ENCODE measurements around the gene TPH2.

Gene TPH2

GRCh38 chr12:72036393-72036792 is 97.7 kb downstream of the TPH2 start:
- Histone ChIP-seq H3K4me1 (ENCODE audit: control insufficient read depth in 1 of 2, insufficient read depth in 1 of 2, low read depth in 1 of 2, low read length in 1 of 2) (no peaks in the 10 kb centered on the region), H3K9me3 (no peaks in the 10 kb centered on the region), H3K27ac (no peak overlapping the region), H3K36me3 (no peaks in the 10 kb centered on the region), H3K27me3 (no peaks in the 10 kb centered on the region), H3K4me3 (ENCODE audit: low read depth in 1 of 2, low read length in 1 of 2) (no peak overlapping the region)
- TF ChIP-seq CTCF (IDR thresholded peaks at IDR 0.05): no peak

- no peaks in the 10 kb centered on the region for H3K9me3 ChIP-seq
- no peak overlapping the region for H3K4me3 ChIP-seq (ENCODE audit: low read depth in 1 of 2, low read length in 1 of 2)
- no peaks in the 10 kb centered on the region for H3K27me3 ChIP-seq
- TF ChIP-seq CTCF (IDR thresholded peaks at IDR 0.05): no peak
- no peaks in the 10 kb centered on the region for H3K36me3 ChIP-seq
- H3K4me1 ChIP-seq (ENCODE audit: control insufficient read depth in 1 of 2, insufficient read depth in 1 of 2, low read depth in 1 of 2, low read length in 1 of 2): no peaks in the 10 kb centered on the region
- no peak overlapping the region for H3K27ac ChIP-seq
These were observed 98.6 kb downstream of the TPH2 start for GRCh38 chr12:72037006-72037795.

- Histone ChIP-seq H3K27ac (no peak overlapping the region), H3K4me1 (ENCODE audit: control insufficient read depth in 1 of 2, insufficient read depth in 1 of 2, low read depth in 1 of 2, low read length in 1 of 2) (no peaks in the 10 kb centered on the region), H3K36me3 (no peaks in the 10 kb centered on the region), H3K27me3 (no peaks in the 10 kb centered on the region), H3K4me3 (ENCODE audit: low read depth in 1 of 2, low read length in 1 of 2) (no peak overlapping the region), H3K9me3 (no peaks in the 10 kb centered on the region)
- no peak for TF ChIP-seq CTCF (IDR thresholded peaks at IDR 0.05)
These were observed 103.2 kb downstream of the TPH2 start for GRCh38 chr12:72041811-72042210.

- Histone ChIP-seq H3K36me3 (no peaks in the 10 kb centered on the region), H3K4me3 (ENCODE audit: low read depth in 1 of 2, low read length in 1 of 2) (no peak overlapping the region), H3K27ac (no peak overlapping the region), H3K4me1 (ENCODE audit: control insufficient read depth in 1 of 2, insufficient read depth in 1 of 2, low read depth in 1 of 2, low read length in 1 of 2) (no peaks in the 10 kb centered on the region), H3K27me3 (no peaks in the 10 kb centered on the region), H3K9me3 (no peaks in the 10 kb centered on the region)
- no peak for TF ChIP-seq CTCF (IDR thresholded peaks at IDR 0.05)
These were observed 115.0 kb downstream of the TPH2 start for GRCh38 chr12:72053604-72054003.

- TF ChIP-seq CTCF (IDR thresholded peaks at IDR 0.05): no peak
- no peaks in the 10 kb centered on the region for H3K4me1 ChIP-seq (ENCODE audit: control insufficient read depth in 1 of 2, insufficient read depth in 1 of 2, low read depth in 1 of 2, low read length in 1 of 2)
- H3K4me3 ChIP-seq (ENCODE audit: low read depth in 1 of 2, low read length in 1 of 2): no peak overlapping the region
- H3K27me3 ChIP-seq: no peaks in the 10 kb centered on the region
- H3K36me3 ChIP-seq: no peaks in the 10 kb centered on the region
- H3K9me3 ChIP-seq: no peaks in the 10 kb centered on the region
- H3K27ac ChIP-seq: no peak overlapping the region
These were observed 115.9 kb downstream of the TPH2 start for GRCh38 chr12:72054511-72054910.

Measured in neutrophil (primary cell).